Spleen (tissue), 7 donors: ENCODE measurements around the gene MUSK.

Experiments used
- POLR2A ChIP-seq, 3 donors: fragments of 450-650 bp; IDR thresholded peaks; one replicate each; pipeline ENCODE4 v1.5.1; 2017; ENCODE audit warnings: antibody characterized with exemption in 3 of 3, mild to moderate bottlenecking in 1 of 3
- TF ChIP-seq, protein P1 (sequence below), 11 experiments: fragments of 200-600 bp in 7 of 11; fragments of 450-650 bp in 4 of 11; sonication (generic) in 4 of 11; IDR thresholded peaks in 8 of 11; conservative IDR thresholded peaks in 3 of 11; 1 replicate in 7 of 11; 2 replicates in 4 of 11; pipeline versions ENCODE4 v1.4.0 to v1.8.0; 2016 to 2021; ENCODE audit warnings: antibody characterized with exemption in 11 of 11, inconsistent platforms in 4 of 11, mild to moderate bottlenecking in 1 of 11
- donor health status: DM: no; HTN: no; CAD: no; lungs with moderate emphysema.
- donor health status: DM: no; HTN: no; CAD: no.
- donor health status: DM: no; HTN: no; CAD: no.

DNA sequence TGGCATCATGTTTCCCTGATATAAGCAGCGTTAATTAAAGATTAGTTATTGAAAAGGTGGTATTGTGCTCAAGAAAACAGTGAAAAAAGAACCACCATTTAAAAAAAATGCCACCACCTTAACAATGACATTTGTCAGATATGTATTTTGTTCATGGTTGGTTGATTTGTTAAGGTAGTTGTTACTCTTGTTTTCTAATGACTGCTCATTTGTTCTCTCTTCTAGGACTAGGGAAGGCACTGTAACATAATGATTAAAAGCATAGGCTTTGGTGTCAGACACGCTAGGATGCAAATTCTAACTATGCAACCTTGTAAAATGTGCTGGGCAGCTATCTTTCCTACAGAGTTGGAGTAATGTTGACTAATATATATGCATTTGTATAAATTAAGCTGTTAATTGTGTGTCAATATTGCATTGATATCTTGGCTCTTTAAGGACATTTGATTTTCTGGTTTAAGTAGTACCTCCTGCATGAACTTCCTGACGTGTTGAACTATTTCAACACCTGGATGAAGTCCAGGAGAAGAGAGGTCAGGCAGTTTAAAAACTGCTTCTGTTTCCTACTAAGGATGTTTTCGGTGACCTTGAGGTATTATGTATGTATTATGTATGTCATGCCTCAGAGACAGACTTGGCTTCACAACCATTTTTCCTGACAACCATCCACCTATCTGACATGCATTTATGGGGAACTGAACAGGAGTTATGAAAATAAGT is 77.8 kb downstream of the MUSK start:
- no peak for TF ChIP-seq POLR2A (IDR thresholded peaks at IDR 0.05)
- TF ChIP-seq, protein P1, sequence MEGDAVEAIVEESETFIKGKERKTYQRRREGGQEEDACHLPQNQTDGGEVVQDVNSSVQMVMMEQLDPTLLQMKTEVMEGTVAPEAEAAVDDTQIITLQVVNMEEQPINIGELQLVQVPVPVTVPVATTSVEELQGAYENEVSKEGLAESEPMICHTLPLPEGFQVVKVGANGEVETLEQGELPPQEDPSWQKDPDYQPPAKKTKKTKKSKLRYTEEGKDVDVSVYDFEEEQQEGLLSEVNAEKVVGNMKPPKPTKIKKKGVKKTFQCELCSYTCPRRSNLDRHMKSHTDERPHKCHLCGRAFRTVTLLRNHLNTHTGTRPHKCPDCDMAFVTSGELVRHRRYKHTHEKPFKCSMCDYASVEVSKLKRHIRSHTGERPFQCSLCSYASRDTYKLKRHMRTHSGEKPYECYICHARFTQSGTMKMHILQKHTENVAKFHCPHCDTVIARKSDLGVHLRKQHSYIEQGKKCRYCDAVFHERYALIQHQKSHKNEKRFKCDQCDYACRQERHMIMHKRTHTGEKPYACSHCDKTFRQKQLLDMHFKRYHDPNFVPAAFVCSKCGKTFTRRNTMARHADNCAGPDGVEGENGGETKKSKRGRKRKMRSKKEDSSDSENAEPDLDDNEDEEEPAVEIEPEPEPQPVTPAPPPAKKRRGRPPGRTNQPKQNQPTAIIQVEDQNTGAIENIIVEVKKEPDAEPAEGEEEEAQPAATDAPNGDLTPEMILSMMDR (IDR thresholded peaks at IDR 0.05 in 8 of 11, conservative IDR thresholded peaks at IDR 0.05 in 3 of 11): no peak
